SKM-1 (cell line): ENCODE data around the gene EPHX1.

Source experiments
- DNase-seq: peaks from one replicate; lab custom pipeline; 2025; ENCODE audit not compliant: unreplicated experiment; lab: John Stamatoyannopoulos, UW

EPHX1 gene

DNA sequence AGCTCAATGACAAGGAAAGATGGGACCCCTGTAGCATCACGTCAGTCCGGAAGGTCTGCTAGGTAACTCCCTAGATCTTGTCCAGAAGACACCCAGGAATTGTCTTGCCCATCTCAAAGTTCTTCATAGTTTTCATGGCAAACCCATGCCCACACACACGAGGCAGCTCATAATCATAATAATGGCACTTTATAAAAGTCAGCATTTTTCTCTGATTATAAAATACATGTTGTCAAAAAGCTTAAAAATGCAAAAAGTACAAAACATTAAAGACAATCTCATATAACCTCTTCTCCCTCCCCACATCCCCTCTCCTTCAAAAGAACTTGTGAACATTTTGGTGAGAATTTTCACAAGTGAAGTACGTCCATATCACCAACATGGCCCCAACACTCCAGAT lies 30.8 kb downstream of the EPHX1 start:
- no peak for DNase-seq

DNA sequence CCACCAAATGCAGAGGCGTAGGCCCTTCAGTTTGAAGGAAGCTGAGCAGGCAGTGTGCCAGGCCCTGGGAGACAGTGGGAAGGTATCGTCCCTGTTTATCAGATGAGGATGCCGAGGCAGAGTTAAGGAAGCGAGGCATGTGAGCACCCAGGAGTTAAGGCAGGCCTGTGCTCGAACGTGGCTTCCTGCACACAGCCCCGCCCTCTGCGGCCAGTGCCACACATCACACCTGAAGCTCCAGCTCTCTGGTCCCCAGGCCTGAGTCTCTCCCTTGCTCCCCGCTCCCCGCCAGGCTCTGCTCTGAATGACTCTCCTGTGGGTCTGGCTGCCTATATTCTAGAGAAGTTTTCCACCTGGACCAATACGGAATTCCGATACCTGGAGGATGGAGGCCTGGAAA lies 32.1 kb downstream of the EPHX1 start:
- no peak for DNase-seq

DNA sequence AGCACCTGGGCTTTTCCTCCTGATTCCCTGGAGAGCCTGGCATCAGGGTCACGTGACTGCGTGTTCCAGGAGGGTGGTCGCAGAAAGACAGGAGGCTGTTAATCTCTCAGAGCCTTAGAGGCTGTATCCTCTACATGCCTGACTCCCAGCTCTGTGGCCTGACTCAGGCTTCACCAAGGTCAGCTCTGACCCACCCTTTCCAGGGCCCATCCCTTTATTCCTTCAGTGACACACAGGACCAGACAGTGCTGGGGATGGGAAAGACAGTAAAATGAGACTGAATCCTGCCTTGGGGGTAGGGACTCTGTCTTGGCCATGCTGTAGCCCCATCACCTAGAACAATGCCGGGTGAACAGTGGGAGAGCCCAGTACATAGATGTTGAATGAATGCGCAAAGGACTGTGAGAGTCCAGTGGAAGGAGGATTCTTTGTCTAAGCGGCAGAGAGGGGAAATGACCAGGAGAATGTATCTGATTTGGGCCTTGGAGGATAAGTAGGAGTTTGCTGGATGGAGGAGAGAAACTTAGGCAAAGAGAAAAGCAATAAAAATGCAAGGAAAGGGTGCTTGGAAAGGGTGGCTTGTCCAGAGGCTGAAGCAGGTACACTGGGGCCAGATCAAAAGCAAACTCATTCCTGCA lies 33.0 kb downstream of the EPHX1 start:
- DNase-seq, result no peak

DNA sequence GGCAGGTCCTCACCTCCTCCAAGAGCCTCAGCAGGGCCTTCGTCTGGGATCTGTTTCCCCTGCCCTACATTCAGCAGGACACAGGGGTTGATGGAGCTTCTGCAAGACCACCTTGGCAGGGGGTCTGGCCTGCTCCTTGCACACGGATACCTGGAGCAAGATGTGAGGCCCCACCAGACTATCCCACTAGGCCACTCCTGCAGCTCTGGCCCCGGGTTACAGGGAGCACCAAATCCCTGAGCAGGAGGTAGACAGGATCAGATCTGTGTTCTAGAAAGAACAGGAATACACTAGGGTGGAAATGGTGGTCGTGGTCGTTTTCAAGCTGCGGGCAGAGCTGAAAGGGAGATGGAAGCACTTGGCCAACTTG lies 33.5 kb downstream of the EPHX1 start:
- DNase-seq, result no peak

DNA sequence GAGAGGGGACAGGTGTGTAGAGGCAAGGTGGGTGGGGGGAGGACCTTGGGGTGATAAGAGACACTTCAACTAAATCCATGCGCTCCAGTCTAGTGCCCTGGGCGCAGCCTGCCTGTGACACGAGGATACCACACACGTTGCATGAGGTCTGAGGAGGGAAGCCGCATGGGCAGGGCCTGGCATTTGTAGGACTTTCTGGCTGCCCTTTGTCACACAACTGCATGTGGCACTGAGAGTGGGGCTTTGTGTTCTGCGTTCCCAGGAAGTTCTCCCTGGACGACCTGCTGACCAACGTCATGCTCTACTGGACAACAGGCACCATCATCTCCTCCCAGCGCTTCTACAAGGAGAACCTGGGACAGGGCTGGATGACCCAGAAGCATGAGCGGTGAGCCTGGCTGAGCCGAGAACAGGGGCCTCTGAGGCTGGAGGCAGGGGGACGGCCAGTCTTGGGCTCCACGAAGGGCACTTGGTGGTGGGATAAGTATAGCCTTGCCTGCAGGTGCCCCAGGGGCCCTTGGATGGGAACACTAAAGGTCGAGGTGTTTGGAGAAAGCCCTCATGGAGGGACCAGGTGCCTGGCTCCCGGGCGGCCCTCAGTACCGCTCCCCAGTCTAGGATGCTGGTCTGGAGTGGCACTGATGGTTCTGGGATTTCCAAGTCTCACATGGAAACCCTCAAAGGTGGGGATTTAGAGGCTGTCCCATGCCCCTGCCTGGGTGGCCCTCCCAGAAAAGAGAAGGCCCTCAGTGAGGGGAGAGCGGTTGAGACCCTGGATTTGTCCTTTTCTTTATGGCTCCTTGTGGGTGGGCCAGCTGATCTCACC lies 34.5 kb downstream of the EPHX1 start:
- DNase-seq, result no peak

DNA sequence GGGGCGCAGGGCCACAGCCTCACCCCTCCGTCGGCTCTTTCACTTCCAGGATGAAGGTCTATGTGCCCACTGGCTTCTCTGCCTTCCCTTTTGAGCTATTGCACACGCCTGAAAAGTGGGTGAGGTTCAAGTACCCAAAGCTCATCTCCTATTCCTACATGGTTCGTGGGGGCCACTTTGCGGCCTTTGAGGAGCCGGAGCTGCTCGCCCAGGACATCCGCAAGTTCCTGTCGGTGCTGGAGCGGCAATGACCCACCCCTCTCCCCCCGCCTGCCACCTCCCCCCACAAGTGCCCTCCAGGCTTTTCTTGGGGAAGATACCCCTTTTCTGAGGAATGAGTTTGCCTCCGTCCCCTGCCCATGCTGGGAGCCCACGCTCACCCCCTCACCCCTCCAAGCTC lies 35.2 kb downstream of the EPHX1 start:
- DNase-seq, result no peak

DNA sequence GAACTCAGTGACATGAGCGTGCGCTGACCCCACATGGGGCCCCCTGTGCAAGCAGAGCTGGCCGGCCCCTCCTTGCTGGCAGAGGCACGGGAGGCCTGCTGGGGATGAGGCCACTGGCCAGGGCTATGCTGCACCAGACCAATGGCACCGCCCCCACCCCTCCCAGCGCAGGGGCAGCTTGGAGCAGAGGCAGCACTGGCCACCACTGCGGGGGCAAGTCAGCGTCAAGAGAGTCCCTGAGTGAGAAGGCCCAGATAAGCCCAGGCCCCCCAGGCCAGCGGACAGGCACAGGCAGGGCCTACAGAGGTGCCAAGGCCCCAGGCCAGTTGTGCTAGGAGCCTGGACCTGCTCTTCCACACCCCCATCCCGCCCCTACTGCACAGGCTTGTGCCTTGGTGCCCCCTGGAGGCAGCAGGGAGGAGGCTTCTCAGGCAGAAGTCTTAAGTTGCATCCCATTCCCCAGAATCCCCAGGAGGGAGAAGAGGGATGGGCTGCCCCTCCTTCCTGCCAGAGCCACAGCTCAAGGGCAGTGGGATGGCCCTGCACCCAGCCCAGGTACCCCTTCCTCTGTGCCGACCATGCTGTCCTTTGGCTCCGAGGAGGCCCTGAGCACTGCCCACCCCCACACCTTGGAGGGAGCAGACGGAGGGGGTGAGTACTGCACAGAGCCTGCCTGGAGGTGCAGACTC lies 35.8 kb downstream of the EPHX1 start:
- DNase-seq, result peak; percentile 43

DNA sequence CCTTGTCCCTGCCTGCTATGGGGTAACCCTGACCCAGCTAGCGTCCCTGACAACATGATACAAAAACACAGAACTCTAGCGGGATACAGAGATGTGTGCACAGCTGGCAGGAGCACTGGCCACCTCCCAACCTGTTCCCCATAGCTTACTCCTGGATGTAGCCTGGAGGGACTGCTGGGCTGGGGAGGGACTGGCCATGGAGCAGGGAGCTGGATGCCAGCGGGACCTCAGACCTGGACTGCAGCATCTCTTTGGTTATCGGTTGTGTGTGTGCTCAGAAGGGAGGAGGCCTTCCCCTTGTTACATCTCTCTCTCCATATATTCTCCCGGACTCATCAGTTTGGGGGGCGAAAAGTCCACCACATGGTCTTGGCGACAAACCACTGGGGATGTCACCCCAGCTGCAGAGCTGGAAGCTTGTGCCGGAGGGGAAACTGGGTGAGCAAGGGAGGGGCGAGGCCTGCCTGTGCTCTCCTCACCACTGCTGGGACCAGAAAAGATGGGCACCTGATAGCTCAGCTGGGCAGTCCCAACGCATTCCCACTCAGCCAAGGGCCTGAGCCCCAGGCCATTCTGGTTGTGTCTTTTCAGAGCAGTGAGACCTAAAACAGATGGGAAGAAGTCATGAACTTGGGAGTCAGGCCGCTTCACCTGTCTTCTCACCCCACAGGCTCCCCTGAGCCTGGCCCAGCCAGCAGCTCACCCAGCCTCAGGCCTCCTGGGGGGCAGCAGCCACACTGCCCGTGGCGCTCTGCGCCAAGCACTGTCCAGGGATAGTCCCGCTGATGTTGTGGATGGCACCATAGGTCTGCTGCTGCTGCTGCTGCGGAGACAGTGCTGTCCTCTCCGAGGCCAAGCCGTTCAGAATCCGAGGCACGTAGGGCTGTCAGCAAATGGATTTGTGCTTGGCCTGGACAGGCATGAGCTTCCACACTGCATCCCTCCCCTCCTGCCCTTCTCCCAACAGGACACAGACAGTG lies 36.7 kb downstream of the EPHX1 start:
- DNase-seq, result no peak

DNA sequence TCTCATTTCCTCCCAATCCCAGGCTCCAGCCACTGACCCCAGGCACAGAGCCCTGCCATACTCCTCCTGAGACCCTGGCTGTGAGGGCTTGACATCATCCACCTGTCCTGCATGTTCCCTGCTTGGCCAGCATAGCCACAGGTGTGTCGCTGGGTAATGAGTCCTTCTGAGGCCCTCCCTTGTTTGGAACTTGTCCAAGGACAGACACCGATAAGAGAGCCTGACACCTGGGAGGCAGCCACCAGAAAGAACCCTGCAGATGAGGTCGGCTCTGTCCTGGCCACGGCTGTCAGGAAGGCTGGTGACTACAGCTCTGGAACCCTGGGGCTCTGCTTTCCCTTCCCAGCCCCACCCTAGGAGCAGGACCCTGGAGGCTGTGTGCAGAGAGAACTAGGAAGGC lies 37.7 kb downstream of the EPHX1 start:
- DNase-seq, result no peak

DNA sequence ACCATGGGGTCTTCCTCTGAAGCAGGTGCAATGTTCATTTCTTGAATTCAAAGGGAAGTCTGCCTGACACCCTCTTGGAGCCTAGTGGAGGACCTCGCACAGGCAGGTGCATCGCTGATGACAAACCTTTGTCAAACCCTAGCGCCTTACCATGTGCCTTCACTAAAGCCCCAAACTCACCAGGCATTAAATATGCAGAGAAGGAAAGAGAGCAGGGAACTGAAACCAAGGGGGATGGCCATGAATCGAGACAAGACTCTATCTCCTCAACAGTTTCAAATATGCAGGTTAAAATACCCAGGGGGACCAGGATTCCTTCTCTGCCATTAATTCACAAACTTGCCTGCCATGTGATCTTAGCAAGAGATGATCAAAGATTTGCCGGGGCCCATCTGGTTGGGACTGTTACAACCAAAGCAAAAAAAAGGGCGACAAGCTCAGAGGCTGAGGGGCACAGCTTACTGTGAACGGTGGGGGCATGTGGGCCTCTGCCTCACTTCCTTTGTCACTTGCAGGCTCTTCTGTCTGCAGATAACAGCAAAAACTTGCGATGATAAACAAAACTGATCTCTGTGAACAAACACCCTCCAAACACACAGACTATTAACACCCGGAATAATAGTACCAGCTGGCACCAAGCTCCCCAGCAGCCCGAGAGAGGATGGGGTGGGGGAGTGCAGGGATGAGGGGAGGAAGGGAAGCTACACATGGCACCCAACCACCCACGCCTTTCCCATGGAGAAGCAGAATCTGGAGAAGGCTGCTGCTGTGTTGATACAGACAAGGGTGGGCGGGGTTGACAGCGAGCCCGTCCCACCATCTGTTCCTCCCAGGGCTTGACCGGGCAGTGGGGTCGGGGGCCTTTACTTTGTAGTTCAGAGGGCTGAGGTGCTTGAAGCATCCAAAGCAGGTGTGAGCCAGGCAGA lies 38.4 kb downstream of the EPHX1 start:
- no peak for DNase-seq

DNA sequence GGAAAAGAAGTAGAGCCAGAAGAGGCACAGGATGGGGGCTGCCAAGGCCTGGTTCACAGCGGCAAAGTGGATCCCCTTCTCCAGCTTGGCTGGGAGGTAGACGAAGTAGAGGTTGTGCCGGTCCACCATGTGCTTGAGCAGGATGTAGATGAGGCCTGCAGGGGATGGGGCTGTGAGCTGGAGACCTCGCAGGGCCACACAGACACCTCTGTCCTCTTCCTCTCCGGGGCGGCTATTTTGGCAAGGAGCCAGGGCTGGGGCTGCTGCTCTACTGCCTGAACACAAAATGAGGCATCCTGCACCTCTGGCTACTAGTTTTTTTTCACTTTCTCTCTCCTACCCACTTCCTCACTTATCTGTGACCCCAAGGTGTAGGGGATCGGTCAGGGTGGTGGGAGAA lies 40.0 kb downstream of the EPHX1 start:
- DNase-seq, result no peak

DNA sequence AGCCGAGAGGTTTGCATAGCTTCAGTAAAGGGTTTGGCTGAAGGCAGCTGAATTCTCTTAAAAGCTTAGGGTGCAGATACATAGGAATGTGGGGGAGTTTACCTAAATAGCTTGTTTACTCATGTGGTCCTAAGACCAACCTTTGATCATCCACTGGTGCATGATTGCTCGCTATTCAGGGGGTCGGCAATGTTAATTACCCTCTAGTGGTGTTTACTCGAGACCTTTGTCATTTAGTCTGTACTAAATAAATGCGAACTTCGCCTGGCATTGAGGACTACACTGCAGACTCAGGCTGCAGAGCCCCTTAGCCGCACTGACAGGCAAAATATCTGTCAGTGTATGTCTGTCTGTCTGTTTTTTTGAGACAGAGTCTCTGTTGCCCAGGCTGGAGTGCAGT lies 40.4 kb downstream of the EPHX1 start:
- no peak for DNase-seq

DNA sequence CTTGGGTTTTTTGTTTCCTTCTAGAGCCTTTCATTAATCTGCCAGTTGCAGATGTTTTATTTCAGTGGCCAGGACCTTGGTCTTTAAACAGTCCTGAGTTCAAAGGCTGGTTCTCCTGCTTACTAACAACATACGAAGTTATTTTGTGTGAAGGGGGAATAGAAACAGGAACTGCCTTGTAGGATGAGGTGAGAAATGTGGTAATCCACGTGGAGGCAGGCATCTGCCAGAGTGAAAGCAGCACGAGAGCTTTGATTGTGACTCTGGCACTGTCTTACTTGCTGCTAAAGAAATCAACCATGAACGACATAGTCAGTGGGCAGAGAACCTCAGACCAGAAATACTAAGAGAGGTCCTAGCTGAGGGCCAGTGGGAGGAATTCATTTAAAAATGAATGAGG lies 41.9 kb downstream of the EPHX1 start:
- DNase-seq, result peak; percentile 68

DNA sequence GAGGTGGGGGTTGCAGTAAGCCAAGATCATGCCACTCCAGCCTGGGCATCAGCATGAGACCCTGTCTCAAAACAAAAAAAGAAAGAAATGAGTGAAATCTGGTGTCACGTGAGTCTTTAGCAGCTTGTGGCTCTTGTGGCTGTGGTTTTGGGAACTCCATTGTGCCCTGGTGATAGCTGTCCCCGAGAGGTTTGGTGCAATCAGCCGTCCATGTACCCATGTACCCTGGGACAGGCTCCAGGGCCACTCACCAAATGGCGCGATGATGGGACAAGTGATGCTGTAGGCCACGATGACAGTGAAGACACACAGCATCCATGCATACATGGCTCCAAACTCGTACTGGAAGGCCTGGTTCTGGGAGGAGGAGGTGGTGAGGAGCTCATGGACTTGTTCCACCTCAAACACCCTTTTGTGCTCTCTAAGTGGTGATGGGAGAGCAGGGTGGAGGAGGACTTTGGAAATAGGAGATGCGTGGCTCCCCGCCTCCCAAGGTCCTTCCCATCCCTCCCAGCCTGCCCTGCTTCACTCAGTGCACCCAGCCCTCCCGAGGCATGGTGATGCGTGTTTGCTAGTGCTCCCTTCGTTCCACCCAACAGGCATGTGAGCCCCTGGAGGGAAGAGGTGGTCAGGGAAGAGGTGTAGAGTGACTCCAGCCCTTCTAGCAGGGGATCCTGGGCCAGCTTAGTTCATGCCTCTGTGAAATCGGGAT lies 42.6 kb downstream of the EPHX1 start:
- DNase-seq, result no peak

DNA sequence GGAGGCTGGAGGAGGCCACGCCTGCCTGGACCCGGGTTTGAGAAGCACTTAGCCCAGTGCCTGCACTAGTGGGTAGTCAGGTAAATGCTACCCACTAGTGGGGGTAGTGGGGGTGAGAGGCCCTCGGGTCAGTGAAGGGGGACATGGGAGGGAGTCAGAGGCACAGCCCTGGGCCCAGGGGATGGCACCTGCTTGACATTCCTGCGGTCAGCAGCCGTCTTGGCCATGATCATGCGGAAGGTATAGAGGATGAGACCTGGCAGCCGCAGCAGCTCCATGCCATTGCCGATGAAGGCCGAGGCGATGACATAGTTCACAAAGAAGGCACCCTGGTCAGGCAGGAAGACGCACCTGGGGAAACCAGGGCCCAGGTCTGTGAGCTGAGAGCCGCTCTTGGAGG lies 43.5 kb downstream of the EPHX1 start:
- DNase-seq, result no peak

DNA sequence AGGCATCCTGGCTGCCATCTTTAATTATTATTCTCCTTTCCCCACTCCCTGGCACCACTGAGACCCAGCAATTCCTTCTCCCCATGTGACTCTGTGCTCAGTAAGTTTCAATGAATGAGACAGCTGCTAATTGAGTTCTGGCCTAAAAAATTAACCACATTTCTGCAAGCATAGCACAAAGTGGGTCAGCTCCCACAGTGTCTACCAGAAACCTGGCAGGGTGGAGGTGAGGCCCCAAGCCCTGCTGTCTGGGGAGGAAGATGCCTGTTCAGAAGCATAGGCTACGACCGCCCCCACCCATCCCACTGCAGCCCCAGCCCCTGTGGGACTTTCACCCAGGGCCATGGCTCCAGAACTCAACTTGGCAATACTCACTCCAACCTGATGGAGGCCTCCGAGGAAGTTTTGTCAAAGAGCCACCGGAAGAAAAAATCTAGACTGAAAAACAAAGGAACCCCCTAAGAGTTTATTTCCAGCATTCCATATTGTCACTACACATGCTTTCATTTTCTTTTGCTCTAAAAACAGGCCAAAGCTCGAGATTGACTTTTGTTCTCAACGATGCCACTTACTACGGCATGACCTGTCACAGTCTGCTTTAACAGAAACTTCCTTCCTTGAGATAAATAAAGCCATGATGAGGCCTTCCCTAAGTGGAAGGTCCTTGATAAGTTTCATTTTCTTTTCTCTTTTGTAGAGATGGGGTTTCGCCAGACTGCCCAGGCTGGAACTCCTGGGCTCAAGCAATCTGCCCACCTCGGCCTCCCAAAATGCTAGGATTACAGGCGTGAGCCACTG lies 45.8 kb downstream of the EPHX1 start:
- DNase-seq, result no peak

DNA sequence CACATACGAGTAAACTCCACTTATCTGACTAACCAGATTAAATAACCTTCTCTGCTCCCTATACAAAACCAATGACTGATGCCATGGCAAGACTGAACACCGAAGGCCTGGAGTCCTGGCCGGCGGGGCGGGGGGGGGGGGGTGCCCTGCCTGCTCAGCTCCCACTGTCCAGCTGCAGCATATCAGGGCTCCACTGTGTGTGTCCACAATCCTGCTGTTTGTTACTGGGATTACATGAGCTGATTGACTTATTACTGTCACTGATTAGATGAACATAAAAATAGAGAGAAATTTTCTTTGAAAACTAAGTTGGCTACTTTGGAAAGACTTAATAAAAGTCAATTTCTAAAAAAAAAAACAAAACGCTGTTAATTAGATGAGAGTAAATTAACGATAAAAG lies 47.3 kb downstream of the EPHX1 start:
- no peak for DNase-seq

DNA sequence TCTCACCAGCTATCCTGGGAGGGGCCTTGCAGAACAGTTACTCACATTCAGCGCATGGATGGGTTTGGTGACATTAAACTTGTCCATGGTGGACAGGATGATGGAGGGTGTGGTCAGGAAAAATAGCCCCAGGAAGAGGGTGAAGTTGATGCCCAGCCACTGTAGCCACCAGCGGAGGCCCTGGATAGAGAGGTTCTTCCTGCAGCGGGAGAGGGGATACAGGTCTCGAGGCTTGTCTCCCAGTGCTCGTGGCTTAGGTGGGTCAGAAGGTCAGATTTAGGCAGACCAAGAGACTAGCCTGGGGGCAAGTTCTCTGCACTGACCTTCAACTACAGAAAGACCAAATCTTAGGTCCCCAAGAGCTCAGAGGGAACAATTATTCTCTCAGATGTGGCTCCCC lies 49.2 kb downstream of the EPHX1 start:
- DNase-seq, result no peak

DNA sequence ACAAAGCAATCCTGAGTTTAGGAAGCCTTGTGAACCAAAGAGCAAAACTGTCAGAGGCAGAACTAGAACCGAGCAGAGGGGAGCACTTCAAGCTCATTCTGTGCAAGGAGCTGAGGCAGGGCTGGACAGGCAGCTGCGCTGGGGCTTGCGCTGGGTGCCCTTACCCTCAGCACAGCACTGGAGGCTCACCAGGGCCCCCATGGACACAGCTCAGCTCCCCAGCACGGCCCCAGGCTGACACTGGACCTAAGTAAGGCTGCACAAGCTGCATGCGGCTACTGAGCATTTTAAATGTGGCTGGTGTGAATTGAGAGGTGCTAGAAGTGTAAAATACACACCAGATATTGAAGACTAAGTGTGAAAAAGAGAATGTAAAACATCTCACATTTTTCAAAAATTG lies 50.2 kb downstream of the EPHX1 start:
- DNase-seq, result no peak
